ENCODE results near the gene MAN1C1. TPM values are rescaled to one million over a fixed set of nuclear protein-coding genes. Genes with fewer than 3 reads are reported as not detected.

The MAN1C1 gene
- total and polyA plus RNA-seq, 4 donors = 2.8 to 32.2 (median 14.5) TPM

DNA sequence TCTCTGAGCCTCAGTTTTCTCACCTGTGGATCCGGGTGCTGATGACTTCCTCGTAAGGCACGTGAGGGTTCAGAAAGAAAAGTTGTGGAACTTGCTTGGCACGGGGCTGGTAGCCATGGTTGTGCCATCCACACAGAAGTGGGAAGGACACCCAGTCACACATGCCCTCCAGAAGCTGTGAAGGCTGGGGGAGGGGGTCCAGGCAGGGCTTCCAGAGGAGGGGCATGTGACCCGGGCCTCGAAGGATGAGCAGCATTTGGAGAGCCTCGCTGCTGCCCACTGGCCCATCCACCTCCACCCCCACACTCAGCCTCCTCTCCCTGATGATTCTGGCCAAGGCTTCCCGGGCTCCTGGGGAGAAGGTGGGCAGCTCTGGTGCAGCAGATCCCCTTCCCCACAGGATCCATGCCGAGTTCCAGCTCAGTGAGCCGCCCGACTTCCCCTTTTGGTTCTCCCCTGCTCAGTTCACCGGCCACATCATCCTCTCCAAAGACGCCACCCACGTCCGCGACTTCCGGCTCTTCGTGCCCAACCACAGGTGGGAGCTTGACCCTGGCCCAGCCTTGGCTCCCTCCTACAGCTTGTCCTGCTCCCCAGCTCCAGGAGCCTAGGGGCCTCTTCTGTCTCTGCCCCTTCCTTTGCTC is 192.8 kb downstream of the MAN1C1 start:
- H3K9me3 ChIP-seq (ENCODE audit: control insufficient read depth, low read length) = no peaks in the 10 kb centered on the region
- no peak overlapping the region for H3K4me3 ChIP-seq (ENCODE audit: low read length in 2 of 2)
- no peak overlapping the region for H3K27ac ChIP-seq (ENCODE audit: low read depth in 1 of 2, low read length in 2 of 2)
- peaks cover 0 to 4% of the 10 kb centered on the region in 2 donors for H3K36me3 ChIP-seq (ENCODE audit: control insufficient read depth in 1 of 2, insufficient read depth in 2 of 2, low read length in 1 of 2)
- no peak for ATAC-seq (ENCODE audit: low FRiP score)
- H3K27me3 ChIP-seq (ENCODE audit: control insufficient read depth in 1 of 2, insufficient read depth in 2 of 2, low read length in 1 of 2) = no peaks in the 10 kb centered on the region
- intact Hi-C loops (cut with DNase I) = loop anchor here (10.0 kb wide), 2 partner anchors 375 to 575 kb away; partner anchors contain the start of genes MACO1 (in 1 of the 2) and SYF2 (in 1 of the 2)
- DNase-seq = peak in 1 of 2 donors; percentile 78
- H3K4me1 ChIP-seq (ENCODE audit: control insufficient read depth in 1 of 2, insufficient read depth in 2 of 2, low read length in 2 of 2) = no peaks in the 10 kb centered on the region
- 86 to 91% methylated on average over 18 of the region's 18 CpGs for WGBS, 2 donors

DNA sequence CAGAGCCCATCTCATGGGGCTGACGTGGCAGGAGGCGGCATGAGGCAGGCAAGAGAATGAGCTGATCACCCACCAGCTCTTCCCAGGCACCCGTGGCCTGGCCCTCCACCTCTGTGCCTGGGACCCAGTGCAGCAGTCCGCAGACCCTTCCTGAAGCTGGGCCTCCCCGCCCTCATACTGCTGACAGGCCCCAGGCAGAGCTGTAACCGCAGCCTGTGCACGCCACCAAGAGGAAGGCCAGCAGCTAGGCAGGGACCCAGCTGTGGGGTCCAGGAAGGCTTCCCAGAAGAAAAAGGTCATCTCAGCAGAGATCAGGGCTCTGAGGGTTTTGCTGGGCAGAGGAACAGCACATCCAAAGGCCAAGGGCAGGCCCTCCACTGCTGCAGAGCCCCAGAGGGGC is 193.3 kb downstream of the MAN1C1 start:
- 92 to 95% methylated on average over 7 of the region's 7 CpGs for WGBS, 2 donors
- intact Hi-C loops (cut with DNase I) = loop anchor here (5.0 to 10.0 kb wide), 3 partner anchors 375 to 575 kb away; partner anchors contain the start of genes MACO1 (in 1 of the 2) and SYF2 (in 1 of the 2)
- no peak overlapping the region for H3K27ac ChIP-seq (ENCODE audit: low read depth in 1 of 2, low read length in 2 of 2)

DNA sequence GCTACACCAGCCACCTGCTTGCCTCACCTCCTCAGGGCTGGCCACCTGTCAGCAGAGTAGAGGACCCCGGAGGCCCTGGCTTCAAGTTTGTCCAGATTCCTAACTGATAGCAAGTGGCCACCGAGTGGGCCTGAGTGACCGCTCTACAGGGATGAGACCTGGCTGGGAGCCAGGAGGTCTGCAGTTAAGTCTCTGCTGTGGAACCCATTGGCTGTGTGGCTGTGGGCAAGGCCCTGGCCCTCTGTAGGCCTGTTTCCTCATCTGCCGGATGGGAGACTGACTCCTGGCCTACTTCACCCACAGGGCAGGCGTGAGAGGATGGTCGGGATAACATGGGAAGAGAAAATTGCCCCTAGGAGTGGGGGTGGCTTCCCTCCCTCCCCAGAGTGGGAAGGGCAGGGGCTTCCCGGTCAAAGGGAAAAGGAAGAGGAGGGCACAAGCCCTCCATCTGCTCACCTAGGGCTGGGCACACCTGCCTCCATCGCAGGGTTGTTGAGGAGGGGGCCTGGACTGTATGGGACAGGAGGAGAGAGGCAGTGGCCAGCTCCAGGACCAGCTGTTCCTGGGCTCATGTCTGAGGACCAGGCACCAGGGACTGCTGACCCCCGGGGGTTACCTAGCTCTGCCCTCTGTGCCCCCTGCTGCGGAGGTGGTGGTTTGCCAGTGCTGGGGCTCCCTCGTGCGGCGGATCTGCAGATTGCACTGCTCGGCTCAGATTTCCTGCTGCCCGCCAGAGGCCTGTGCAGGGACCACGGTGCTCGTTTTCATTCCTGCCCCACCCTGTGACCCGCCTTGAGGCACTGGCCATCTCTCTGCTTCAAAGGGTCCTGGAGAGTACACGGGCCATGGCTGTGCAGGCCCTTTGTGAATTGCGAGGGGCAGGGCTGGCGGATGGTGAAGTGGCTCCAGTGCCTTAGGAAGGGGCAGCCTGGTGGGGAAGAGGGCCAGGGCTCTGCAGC is 194.0 kb downstream of the MAN1C1 start:
- no peaks in the 10 kb centered on the region for H3K27me3 ChIP-seq (ENCODE audit: control insufficient read depth in 1 of 2, insufficient read depth in 2 of 2, low read length in 1 of 2)
- 33 to 36% methylated on average over 21 of the region's 21 CpGs for WGBS, 2 donors
- DNase-seq = peak; percentile 79 to 90
- peaks cover 0 to 4% of the 10 kb centered on the region in 2 donors for H3K36me3 ChIP-seq (ENCODE audit: control insufficient read depth in 1 of 2, insufficient read depth in 2 of 2, low read length in 1 of 2)
- H3K4me1 ChIP-seq (ENCODE audit: control insufficient read depth in 1 of 2, insufficient read depth in 2 of 2, low read length in 2 of 2) = no peaks in the 10 kb centered on the region
- intact Hi-C loops (cut with DNase I) = loop anchor here in 1 of 2 donors (5.0 kb wide), 1 partner anchor 408 kb away; no protein-coding TSS in a partner anchor
- no peak overlapping the region for H3K4me3 ChIP-seq (ENCODE audit: low read length in 2 of 2)
- H3K27ac ChIP-seq (ENCODE audit: low read depth in 1 of 2, low read length in 2 of 2) = no peak overlapping the region
- no peaks in the 10 kb centered on the region for H3K9me3 ChIP-seq (ENCODE audit: control insufficient read depth, low read length)
- peak; percentile 66 for ATAC-seq (ENCODE audit: low FRiP score)

More for the DNA sequence above, 193.3 kb downstream of the MAN1C1 start:
- Histone ChIP-seq H3K9me3 (ENCODE audit: control insufficient read depth, low read length) (no peaks in the 10 kb centered on the region), H3K36me3 (ENCODE audit: control insufficient read depth in 1 of 2, insufficient read depth in 2 of 2, low read length in 1 of 2) (peaks cover 0 to 4% of the 10 kb centered on the region in 2 donors), H3K4me1 (ENCODE audit: control insufficient read depth in 1 of 2, insufficient read depth in 2 of 2, low read length in 2 of 2) (no peaks in the 10 kb centered on the region), H3K4me3 (ENCODE audit: low read length in 2 of 2) (no peak overlapping the region), H3K27me3 (ENCODE audit: control insufficient read depth in 1 of 2, insufficient read depth in 2 of 2, low read length in 1 of 2) (no peaks in the 10 kb centered on the region)
- DNase-seq (peak in 1 of 2 donors; percentile 75), ATAC-seq (ENCODE audit: low FRiP score) (no peak)

DNA sequence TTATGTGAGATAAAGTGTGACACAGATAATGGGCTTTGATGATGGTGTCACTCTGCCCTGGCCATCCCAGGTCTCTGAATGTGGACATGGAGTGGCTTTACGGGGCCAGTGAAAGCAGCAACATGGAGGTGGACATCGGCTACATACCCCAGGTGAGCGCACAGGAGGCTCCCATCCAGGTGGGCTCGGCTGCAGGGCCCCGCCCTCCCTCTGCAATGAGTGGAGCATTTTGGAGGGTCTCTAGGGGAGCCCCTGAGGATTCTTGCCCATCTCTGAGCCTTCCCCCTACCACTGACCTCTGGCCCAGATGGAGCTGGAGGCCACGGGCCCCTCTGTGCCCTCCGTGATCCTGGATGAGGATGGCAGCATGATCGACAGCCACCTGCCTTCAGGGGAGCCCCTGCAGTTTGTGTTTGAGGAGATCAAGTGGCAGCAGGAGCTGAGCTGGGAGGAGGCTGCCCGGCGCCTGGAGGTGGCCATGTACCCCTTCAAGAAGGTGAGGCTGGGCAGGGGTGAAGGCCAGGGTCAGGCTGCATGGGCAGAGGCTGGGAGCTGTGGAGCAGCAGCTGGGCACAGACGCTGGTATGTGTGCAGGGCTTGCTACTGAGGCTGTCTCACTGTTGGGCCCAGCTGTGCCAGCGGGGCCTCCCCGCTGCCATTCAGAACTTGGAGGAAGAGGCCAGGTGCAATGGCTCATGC is 194.9 kb downstream of the MAN1C1 start:
- H3K4me3 ChIP-seq (ENCODE audit: low read length in 2 of 2) = no peak overlapping the region
- DNase-seq = peak in 1 of 2 donors; percentile 50
- no peak for ATAC-seq (ENCODE audit: low FRiP score)
- H3K9me3 ChIP-seq (ENCODE audit: control insufficient read depth, low read length) = no peaks in the 10 kb centered on the region
- intact Hi-C loops (cut with DNase I) = loop anchor here in 1 of 2 donors (5.0 kb wide), 1 partner anchor 409 kb away; no protein-coding TSS in a partner anchor
- H3K4me1 ChIP-seq (ENCODE audit: control insufficient read depth in 1 of 2, insufficient read depth in 2 of 2, low read length in 2 of 2) = no peaks in the 10 kb centered on the region
- WGBS, 2 donors = 88 to 91% methylated on average over 13 of the region's 13 CpGs
- peaks cover 0 to 4% of the 10 kb centered on the region in 2 donors for H3K36me3 ChIP-seq (ENCODE audit: control insufficient read depth in 1 of 2, insufficient read depth in 2 of 2, low read length in 1 of 2)
- no peak overlapping the region for H3K27ac ChIP-seq (ENCODE audit: low read depth in 1 of 2, low read length in 2 of 2)
- no peaks in the 10 kb centered on the region for H3K27me3 ChIP-seq (ENCODE audit: control insufficient read depth in 1 of 2, insufficient read depth in 2 of 2, low read length in 1 of 2)

DNA sequence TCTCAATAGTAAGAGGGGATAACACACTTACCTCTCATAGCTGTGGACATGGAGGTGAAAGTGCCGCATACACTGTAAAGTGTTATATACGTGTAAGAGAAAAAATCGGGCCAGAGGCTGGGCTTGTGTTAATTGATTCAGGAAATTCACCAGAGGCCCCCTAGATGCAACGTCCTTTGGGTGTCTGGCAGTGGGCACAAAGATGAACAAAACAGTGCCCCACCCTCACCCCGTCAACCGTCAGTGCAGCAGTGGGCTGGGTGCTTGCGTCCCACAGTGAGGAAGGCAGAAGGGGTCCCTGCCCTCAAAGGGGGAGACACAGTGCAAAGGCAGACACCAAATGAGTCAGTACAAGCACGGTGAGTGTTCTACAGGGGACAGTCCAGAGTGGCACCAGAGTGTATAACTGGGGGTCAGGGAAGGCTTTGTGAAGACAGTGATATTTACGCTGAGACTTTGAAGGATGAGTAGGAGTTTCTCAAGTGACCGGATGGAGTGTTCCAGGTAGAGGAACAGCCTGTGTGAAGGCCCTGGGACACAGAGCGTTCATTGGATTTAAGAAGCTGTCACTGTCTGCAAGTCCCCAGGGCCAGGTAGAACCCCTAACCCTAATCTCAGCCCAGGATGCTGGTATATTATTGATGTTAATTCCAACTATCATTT is 196.6 kb downstream of the MAN1C1 start:
- Histone ChIP-seq H3K4me3 (ENCODE audit: low read length in 2 of 2) (no peak overlapping the region), H3K27me3 (ENCODE audit: control insufficient read depth in 1 of 2, insufficient read depth in 2 of 2, low read length in 1 of 2) (no peaks in the 10 kb centered on the region), H3K36me3 (ENCODE audit: control insufficient read depth in 1 of 2, insufficient read depth in 2 of 2, low read length in 1 of 2) (peaks cover 0 to 4% of the 10 kb centered on the region in 2 donors), H3K9me3 (ENCODE audit: control insufficient read depth, low read length) (no peaks in the 10 kb centered on the region), H3K4me1 (ENCODE audit: control insufficient read depth in 1 of 2, insufficient read depth in 2 of 2, low read length in 2 of 2) (no peaks in the 10 kb centered on the region), H3K27ac (ENCODE audit: low read depth in 1 of 2, low read length in 2 of 2) (no peak overlapping the region)
- ATAC-seq (ENCODE audit: low FRiP score) = no peak
- DNase-seq = no peak
- WGBS, 2 donors = 80 to 81% methylated on average over 11 of the region's 11 CpGs
- intact Hi-C loops (cut with DNase I) = loop anchor here in 1 of 2 donors (5.0 kb wide), 1 partner anchor 411 kb away; no protein-coding TSS in a partner anchor

DNA sequence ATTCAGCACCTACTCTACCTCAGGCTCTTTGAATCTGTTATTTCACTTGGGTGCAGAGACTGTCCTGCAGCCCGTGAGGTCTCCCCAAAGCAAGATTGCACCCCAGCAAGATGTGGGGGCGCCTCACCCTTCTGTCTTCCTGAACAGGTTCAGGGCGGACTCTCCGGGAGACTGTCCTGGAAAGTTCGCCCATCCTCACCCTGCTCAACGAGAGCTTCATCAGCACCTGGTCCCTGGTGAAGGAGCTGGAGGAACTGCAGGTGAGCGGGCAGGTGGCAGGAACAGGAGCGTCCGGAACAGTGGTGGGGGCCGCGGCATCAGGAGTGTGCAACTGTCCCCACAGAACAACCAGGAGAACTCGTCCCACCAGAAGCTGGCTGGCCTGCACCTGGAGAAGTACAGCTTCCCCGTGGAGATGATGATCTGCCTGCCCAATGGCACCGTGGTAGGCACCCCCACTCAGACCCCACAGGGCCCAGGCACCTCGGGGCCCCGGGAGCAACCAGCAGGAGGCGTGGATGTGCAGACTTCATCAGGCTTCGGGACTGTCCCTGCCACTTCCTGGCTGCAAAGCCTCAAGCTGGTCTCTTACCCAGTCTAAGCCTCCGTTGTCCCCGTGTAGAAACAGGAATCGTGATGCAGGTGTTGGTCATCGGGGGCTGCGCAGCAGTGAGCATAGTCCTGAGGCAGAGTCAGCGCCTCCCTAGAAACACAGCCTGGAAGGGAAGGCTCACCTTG is 197.3 kb downstream of the MAN1C1 start:
- intact Hi-C loops (cut with DNase I) = loop anchor here in 1 of 2 donors (5.0 kb wide), 1 partner anchor 412 kb away; no protein-coding TSS in a partner anchor
- WGBS, 2 donors = 88 to 93% methylated on average over 24 of the region's 24 CpGs
- Histone ChIP-seq H3K4me3 (ENCODE audit: low read length in 2 of 2) (no peak overlapping the region), H3K27ac (ENCODE audit: low read depth in 1 of 2, low read length in 2 of 2) (no peak overlapping the region), H3K4me1 (ENCODE audit: control insufficient read depth in 1 of 2, insufficient read depth in 2 of 2, low read length in 2 of 2) (no peaks in the 10 kb centered on the region), H3K36me3 (ENCODE audit: control insufficient read depth in 1 of 2, insufficient read depth in 2 of 2, low read length in 1 of 2) (peaks cover 0 to 4% of the 10 kb centered on the region in 2 donors), H3K27me3 (ENCODE audit: control insufficient read depth in 1 of 2, insufficient read depth in 2 of 2, low read length in 1 of 2) (no peaks in the 10 kb centered on the region), H3K9me3 (ENCODE audit: control insufficient read depth, low read length) (no peaks in the 10 kb centered on the region)
- ATAC-seq (ENCODE audit: low FRiP score) (no peak), DNase-seq (no peak)

DNA sequence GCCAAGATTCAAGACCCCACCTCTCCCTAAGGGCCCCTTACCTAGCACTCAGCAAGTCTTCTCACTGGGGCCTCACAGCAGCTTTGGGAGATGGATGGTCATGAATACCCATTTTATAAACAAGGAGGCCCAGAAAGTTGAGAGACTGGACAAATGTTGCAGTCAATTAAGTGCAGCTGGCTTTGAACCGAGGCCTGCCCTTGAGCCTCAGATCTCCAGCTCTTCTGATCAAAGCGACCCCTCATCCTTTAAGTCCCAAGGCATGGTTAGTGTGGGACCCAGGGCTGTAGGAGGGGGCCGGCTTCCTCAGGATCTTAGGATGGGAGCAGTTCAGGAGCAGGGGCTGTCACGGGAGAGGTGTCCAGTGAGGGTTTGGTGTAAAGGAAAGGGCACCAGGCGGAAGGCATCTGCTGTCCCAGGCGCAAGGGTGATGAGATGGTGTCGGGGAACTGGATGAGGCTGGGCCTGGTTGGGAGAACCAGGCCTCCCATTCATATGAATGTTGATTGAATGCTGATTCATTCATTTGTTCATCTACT is 198.0 kb downstream of the MAN1C1 start:
- intact Hi-C loops (cut with DNase I) = loop anchor here in 1 of 2 donors (5.0 kb wide), 2 partner anchors 412 to 567 kb away; partner anchors contain the start of gene RSRP1
- no peaks in the 10 kb centered on the region for H3K9me3 ChIP-seq (ENCODE audit: control insufficient read depth, low read length)
- WGBS, 2 donors = 89 to 94% methylated on average over 7 of the region's 7 CpGs
- H3K4me1 ChIP-seq (ENCODE audit: control insufficient read depth in 1 of 2, insufficient read depth in 2 of 2, low read length in 2 of 2) = no peaks in the 10 kb centered on the region
- ATAC-seq (ENCODE audit: low FRiP score) (no peak), DNase-seq (no peak)
- no peaks in the 10 kb centered on the region for H3K27me3 ChIP-seq (ENCODE audit: control insufficient read depth in 1 of 2, insufficient read depth in 2 of 2, low read length in 1 of 2)
- no peak overlapping the region for H3K4me3 ChIP-seq (ENCODE audit: low read length in 2 of 2)
- H3K27ac ChIP-seq (ENCODE audit: low read depth in 1 of 2, low read length in 2 of 2) = no peak overlapping the region
- H3K36me3 ChIP-seq (ENCODE audit: control insufficient read depth in 1 of 2, insufficient read depth in 2 of 2, low read length in 1 of 2) = peaks cover 0 to 4% of the 10 kb centered on the region in 2 donors

All from aorta (tissue), 5 donors.